T-cell (primary cell): ENCODE measurements around the gene NELFA. TPM values are rescaled to one million over a fixed set of nuclear protein-coding genes. Genes with fewer than 3 reads are reported as not detected.
A peak's percentile ranks its signal among the peaks of the same experiment; 100 is the strongest.

ENCODE experiments used
- ATAC-seq, 4 experiments: fragments of 200-7000 bp in 3 of 4; fragments of 150-1000 bp in 1 of 4; cut with Tn5 transposase; replicated peaks in 1 of 4; 1 replicate in 3 of 4; 2 replicates in 1 of 4; pipeline ENCODE4 v1.10.0; 2021; ENCODE audit warnings: moderate library complexity in 3 of 4, mild to moderate bottlenecking in 2 of 4, moderate number of reproducible peaks in 1 of 4
- CTCF ChIA-PET, 2 donors: fragments of 300-600 bp; sonication (Branson Sonifier 250); formaldehyde crosslinking; loops; one replicate each; lab custom pipeline; 2022; ENCODE audit warnings: antibody characterized with exemption in 2 of 2; lab: Charles Lee
- POLR2A ChIA-PET, 2 donors: fragments of 300-600 bp; sonication (Branson Sonifier 250); formaldehyde crosslinking; loops; one replicate each; lab custom pipeline; 2022; ENCODE audit warnings: antibody characterized with exemption in 2 of 2; lab: Charles Lee
- DNase-seq, 35 experiments: peaks; one replicate each; pipeline versions ENCODE4 v3.0.0 to v3.0.0-alpha.2; 2013 to 2023
- H3K27ac ChIP-seq: one replicate; pipeline ENCODE4 v1.5.1; 2013; ENCODE audit warnings: low read length
- H3K27me3 ChIP-seq, 2 experiments: replicated peaks in 1 of 2; 1 replicate in 1 of 2; 2 replicates in 1 of 2; pipeline versions ENCODE4 v1.6.1 to v1.7.0; 2013; ENCODE audit warnings: low read length in 1 of 2, mixed read lengths in 1 of 2; ENCODE audit not compliant: control insufficient read depth in 2 of 2, insufficient read depth in 2 of 2; ENCODE audit errors: extremely low read depth in 1 of 2
- H3K36me3 ChIP-seq, 2 donors: 1 replicate in 1 of 2; 2 replicates in 1 of 2; pipeline versions ENCODE4 v1.6.1 to v1.7.0; 2013; ENCODE audit warnings: low read length in 1 of 2; ENCODE audit not compliant: control insufficient read depth in 2 of 2, insufficient read depth in 1 of 2; ENCODE audit errors: extremely low read depth in 1 of 2
- H3K4me1 ChIP-seq, 2 experiments: 1 replicate in 1 of 2; 2 replicates in 1 of 2; pipeline versions ENCODE4 v1.6.1 to v1.7.0; 2013; ENCODE audit warnings: low read length in 2 of 2, mixed read lengths in 1 of 2; ENCODE audit not compliant: insufficient read depth in 2 of 2, control insufficient read depth in 1 of 2; ENCODE audit errors: extremely low read depth in 1 of 2
- H3K4me3 ChIP-seq, 2 donors: 1 replicate in 1 of 2; 2 replicates in 1 of 2; pipeline versions ENCODE4 v1.5.1 to v1.7.0; 2013; ENCODE audit warnings: mild to moderate bottlenecking in 2 of 2, low read length in 1 of 2, moderate library complexity in 1 of 2; ENCODE audit not compliant: control insufficient read depth in 1 of 2; ENCODE audit errors: extremely low read depth in 1 of 2
- H3K9me3 ChIP-seq: 2 replicates; pipeline ENCODE4 v1.7.0; 2013
- H3K27ac Mint-ChIP-seq, 2 donors: one replicate each; pipeline ENCODE4 v1.8.0; 2020 to 2021; ENCODE audit warnings: mild to moderate bottlenecking in 2 of 2, mixed read lengths in 2 of 2
- H3K27me3 Mint-ChIP-seq, 2 donors: one replicate each; pipeline ENCODE4 v1.8.0; 2021 to 2022; ENCODE audit warnings: mixed read lengths in 2 of 2
- H3K36me3 Mint-ChIP-seq: one replicate; pipeline ENCODE4 v1.8.0; 2021; ENCODE audit warnings: mixed read lengths
- H3K4me1 Mint-ChIP-seq, 3 donors: one replicate each; pipeline ENCODE4 v1.8.0; 2020 to 2022; ENCODE audit warnings: mixed read lengths in 3 of 3, mild to moderate bottlenecking in 1 of 3
- H3K4me3 Mint-ChIP-seq, 3 donors: one replicate each; pipeline ENCODE4 v1.8.0; 2020 to 2022; ENCODE audit warnings: mild to moderate bottlenecking in 3 of 3, mixed read lengths in 3 of 3, moderate library complexity in 3 of 3
- H3K9me3 Mint-ChIP-seq, 3 donors: one replicate each; pipeline ENCODE4 v1.8.0; 2020 to 2022; ENCODE audit warnings: mixed read lengths in 3 of 3
- WGBS: methylation state at CpG from one replicate; pipeline ENCODE4 v1.1.5; 2013; ENCODE audit warnings: missing lambda C conversion rate; ENCODE audit not compliant: insufficient coverage; 5-methylcytosine and 5-hydroxymethylcytosine counted together
- total RNA-seq, 35 experiments: library from RNA in 6 of 35; stranded (reverse) in 6 of 35; fragments of 120-200 nt in 1 of 35; gene quantifications; one replicate each; pipeline versions ENCODE4 v1.2.1 to v1.2.4 and lab custom pipeline; 2013 to 2026

Gene NELFA
- total RNA-seq, 5 donors from 2014 or later (not counting 1 experiment from before 2014, with no cell fraction given) = 40.7 to 55.1 (median 46.2) TPM

DNA sequence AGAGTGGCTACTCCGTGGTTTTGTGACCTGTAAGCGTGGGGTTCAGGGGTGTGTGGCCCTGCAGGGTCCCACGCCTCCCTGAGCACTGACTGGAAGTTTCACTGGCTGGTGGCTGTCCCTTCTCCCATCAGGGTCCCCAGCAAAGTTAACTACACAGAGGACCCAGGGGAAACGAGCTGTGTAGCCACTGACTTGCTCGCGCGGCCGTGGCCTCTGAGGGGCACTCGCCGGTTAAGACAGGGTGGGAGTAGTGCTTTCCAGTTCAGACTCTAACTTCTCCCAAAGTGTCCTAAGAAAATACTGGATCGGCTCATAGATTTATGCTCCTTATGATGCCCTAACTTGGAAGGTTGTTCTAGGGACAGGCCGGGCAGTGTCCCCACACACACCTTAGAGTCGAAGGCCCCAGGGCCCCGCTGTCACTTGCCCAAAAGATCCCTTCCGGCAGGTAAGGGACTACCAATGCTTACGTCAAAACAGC, 28.2 kb downstream of the NELFA start:
- H3K27ac ChIP-seq = no peak overlapping the region
- no peaks in the 10 kb centered on the region for H3K27me3 ChIP-seq
- H3K4me3 ChIP-seq = no peak overlapping the region
- ATAC-seq = no peak
- H3K9me3 ChIP-seq = no peaks in the 10 kb centered on the region
- peaks cover 30 to 84% of the 10 kb centered on the region in 2 donors for H3K36me3 ChIP-seq
- H3K4me1 Mint-ChIP-seq = no peaks in the 10 kb centered on the region
- H3K27me3 Mint-ChIP-seq = no peaks in the 10 kb centered on the region
- POLR2A ChIA-PET = no interaction called here
- no peak overlapping the region for H3K4me3 Mint-ChIP-seq
- no peaks in the 10 kb centered on the region for H3K4me1 ChIP-seq
- H3K27ac Mint-ChIP-seq = no peak overlapping the region
- H3K36me3 Mint-ChIP-seq = peaks cover 48% of the 10 kb centered on the region
- DNase-seq = no peak
- H3K9me3 Mint-ChIP-seq = no peaks in the 10 kb centered on the region
- CTCF ChIA-PET = no interaction called here
- 100% methylated on average over 4 of the region's 16 CpGs for WGBS

DNA sequence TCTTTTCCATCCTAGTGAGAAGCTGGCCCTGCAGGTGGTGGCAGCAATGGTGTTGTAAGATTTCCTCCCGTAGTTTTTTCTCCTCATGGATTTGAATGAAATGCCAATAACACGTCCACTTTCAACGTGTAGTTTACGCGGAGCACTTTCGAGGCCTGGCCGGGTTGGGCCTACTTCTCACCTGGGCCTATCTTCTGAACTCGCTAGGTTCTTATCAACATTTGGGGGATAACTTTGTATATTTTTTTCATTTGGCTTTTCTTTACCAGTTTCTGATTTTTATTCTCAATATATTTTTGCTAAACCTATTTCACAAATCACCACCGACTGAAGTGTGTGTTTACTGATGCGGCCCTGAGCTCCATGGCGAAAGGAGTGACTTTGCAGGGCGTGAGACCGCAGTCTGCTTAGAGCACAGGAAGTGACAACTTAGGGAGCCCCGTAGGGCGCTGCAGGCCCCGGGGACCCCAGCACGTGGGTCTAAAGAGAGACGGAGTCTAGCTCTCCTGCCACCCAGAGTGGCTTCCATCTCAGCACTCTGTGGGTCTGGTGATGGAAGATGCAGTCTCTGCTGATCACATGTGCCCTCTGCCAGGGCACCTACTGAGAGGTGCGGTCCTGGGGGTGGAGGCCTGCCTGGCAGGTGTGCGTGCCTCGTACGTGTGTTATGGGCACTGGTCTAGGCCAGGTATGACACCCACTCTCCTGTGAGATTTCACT, 29.1 kb downstream of the NELFA start:
- ChIA-PET CTCF (no interaction called here), POLR2A (no interaction called here)
- Mint-ChIP-seq H3K27me3 (no peaks in the 10 kb centered on the region), H3K4me1 (no peaks in the 10 kb centered on the region), H3K9me3 (no peaks in the 10 kb centered on the region), H3K36me3 (peaks cover 49% of the 10 kb centered on the region), H3K27ac (peak overlapping the region in 1 of 2 donors; percentile 66), H3K4me3 (no peak overlapping the region)
- ATAC-seq (no peak), DNase-seq (no peak)
- Histone ChIP-seq H3K27me3 (no peaks in the 10 kb centered on the region), H3K27ac (no peak overlapping the region), H3K4me1 (no peaks in the 10 kb centered on the region), H3K4me3 (no peak overlapping the region), H3K9me3 (no peaks in the 10 kb centered on the region), H3K36me3 (peaks cover 30 to 84% of the 10 kb centered on the region in 2 donors)
- WGBS = 90% methylated on average over 13 of the region's 22 CpGs

DNA sequence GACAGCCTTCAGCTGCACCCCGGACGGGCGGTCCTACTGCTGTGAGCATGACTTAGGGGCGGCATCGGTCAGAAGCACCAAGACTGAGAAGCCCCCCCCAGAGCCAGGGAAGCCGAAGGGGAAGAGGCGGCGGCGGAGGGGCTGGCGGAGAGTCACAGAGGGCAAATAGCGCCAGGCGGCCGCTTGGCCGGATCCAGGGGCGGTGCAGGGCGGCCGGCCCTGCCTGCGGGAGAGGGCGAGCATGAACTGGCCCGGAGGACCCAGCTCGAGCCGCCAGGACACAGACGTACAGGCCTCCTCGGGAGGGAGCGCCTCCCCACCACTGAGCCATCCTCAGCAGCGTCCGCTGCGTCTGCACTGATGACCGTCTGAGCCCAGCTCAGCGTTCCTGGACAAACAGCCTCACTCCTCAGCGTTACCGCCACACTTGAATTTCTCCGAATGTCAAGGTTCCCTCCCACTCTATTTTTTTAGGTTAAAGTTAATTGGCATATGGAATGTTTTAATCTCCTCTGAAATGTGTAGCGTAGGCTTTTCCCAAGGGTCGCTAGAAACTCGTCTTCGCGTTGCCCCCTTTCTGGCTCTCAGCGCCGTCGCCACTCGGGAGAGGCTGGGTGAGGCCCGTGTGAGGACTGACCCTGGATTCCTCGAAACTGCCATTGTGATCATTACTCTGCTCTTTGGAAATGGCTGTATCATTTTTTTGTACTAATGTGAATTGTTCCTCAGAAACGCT, 29.9 kb downstream of the NELFA start:
- no peak overlapping the region for H3K27ac Mint-ChIP-seq
- no peaks in the 10 kb centered on the region for H3K27me3 ChIP-seq

DNA sequence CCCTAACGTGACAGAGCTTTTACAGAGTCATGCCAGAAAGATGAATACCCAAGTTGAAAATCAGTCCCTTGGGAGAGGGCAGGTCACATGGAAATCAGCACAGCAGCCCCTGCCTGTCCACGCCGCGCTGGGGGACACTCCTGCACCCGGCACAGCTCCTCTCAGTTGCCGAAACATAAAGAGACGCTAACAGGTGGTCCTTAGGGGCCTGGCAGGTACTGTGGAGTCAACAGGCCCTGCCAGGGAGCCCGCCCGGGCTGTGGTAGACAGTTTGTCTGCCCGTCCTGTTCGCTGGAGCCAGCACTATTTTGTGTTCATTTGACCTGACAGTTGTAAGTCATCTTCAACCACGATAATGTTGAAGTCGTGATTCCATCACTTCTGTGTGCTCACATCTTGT, 30.5 kb downstream of the NELFA start:
- H3K27me3 ChIP-seq = no peaks in the 10 kb centered on the region
- H3K27me3 Mint-ChIP-seq = no peaks in the 10 kb centered on the region
- no peaks in the 10 kb centered on the region for H3K4me1 ChIP-seq
- H3K27ac ChIP-seq = no peak overlapping the region
- no peak overlapping the region for H3K4me3 Mint-ChIP-seq
- no peaks in the 10 kb centered on the region for H3K4me1 Mint-ChIP-seq
- no peak overlapping the region for H3K27ac Mint-ChIP-seq
- ChIA-PET CTCF (no interaction called here), POLR2A (no interaction called here)
- H3K9me3 ChIP-seq = no peaks in the 10 kb centered on the region
- H3K36me3 Mint-ChIP-seq = peaks cover 47% of the 10 kb centered on the region
- no peak overlapping the region for H3K4me3 ChIP-seq
- 95% methylated on average over 11 of the region's 13 CpGs for WGBS
- ATAC-seq (no peak), DNase-seq (no peak)
- no peaks in the 10 kb centered on the region for H3K9me3 Mint-ChIP-seq
- H3K36me3 ChIP-seq = peaks cover 25 to 77% of the 10 kb centered on the region in 2 donors

More for the DNA sequence above, 29.9 kb downstream of the NELFA start:
- Mint-ChIP-seq H3K4me1 (no peaks in the 10 kb centered on the region), H3K9me3 (no peaks in the 10 kb centered on the region), H3K36me3 (peaks cover 47% of the 10 kb centered on the region), H3K4me3 (no peak overlapping the region), H3K27me3 (no peaks in the 10 kb centered on the region)
- H3K27ac ChIP-seq = no peak overlapping the region
- ChIA-PET CTCF (no interaction called here), POLR2A (no interaction called here)
- no peak overlapping the region for H3K4me3 ChIP-seq
- WGBS = 97% methylated on average over 37 of the region's 45 CpGs
- ATAC-seq (no peak), DNase-seq (no peak)
- no peaks in the 10 kb centered on the region for H3K9me3 ChIP-seq
- H3K36me3 ChIP-seq = peaks cover 28 to 81% of the 10 kb centered on the region in 2 donors
- H3K4me1 ChIP-seq = no peaks in the 10 kb centered on the region

DNA sequence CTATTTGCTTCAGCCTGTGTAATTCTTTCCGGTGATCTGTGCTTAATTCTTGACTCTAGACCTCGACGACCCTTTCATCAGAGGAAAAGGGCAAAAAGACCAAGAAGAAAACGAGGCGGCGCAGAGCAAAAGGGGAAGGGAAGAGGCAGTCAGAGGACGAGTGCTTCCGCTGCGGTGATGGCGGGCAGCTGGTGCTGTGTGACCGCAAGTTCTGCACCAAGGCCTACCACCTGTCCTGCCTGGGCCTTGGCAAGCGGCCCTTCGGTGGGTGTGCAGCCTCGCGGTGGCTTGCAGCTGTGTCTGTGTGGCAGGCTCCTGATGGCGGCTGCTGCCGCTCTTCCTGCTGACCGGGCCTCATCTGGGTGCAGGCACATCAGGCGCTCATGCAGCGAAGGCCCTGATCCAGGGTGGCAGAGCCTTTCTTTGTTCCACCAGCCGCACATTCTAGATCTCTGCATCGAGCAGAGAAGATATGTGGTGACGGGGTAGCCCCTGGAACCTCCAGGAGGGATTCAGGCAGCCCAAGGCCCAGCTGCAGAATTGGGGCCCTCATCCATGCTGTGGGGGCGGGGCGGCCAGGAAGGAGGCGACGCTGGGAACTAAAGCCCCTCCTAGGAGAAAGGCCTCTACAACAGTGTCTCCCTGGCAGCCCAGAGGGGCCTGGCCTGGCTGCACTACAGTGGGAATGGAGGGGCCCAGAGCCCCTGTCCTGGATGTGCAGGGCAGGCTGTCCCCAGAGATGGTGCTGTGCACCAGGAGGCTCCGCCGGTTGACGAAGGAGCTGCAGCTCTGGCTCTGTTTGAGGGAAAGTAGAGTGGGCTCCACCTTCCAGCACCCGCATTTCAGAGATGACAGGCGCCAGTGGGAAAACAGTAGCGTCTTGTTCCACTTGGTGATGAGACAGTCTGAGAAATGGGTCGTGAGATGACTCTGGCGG, 32.1 kb downstream of the NELFA start:
- H3K9me3 Mint-ChIP-seq = no peaks in the 10 kb centered on the region
- H3K36me3 ChIP-seq = peaks cover 20 to 65% of the 10 kb centered on the region in 2 donors
- POLR2A ChIA-PET = no interaction called here
- no peak overlapping the region for H3K27ac ChIP-seq
- H3K27me3 Mint-ChIP-seq = no peaks in the 10 kb centered on the region
- WGBS = 98% methylated on average over 33 of the region's 35 CpGs
- H3K4me1 ChIP-seq = no peaks in the 10 kb centered on the region
- no peak for ATAC-seq
- no peak overlapping the region for H3K27ac Mint-ChIP-seq
- no peak overlapping the region for H3K4me3 Mint-ChIP-seq
- CTCF ChIA-PET = no interaction called here
- peaks cover 40% of the 10 kb centered on the region for H3K36me3 Mint-ChIP-seq
- no peak overlapping the region for H3K4me3 ChIP-seq
- H3K9me3 ChIP-seq = no peaks in the 10 kb centered on the region
- no peak for DNase-seq
- no peaks in the 10 kb centered on the region for H3K27me3 ChIP-seq
- H3K4me1 Mint-ChIP-seq = no peaks in the 10 kb centered on the region

DNA sequence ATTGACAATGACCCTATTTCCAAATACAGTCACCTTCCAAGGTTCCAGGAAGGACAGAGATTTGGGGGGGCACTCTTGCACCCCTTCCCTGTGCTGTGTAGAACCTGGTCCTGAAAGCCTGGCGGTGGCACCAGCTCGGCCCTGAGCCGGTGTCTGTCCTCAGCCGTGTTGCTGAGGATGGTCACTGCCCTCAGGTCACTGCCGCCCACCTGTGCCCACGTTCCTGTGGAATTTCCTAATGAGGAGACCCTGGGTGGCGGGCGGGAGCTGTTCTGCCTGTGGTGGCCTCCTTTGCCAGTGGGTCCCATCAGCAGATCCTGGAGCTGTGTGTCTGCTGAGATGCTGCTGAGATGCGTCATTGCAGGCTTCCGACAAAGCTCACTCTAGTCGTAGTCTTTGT, 32.9 kb downstream of the NELFA start:
- ChIA-PET POLR2A (no interaction called here), CTCF (no interaction called here)
- DNase-seq = no peak
- H3K4me3 Mint-ChIP-seq = no peak overlapping the region
- no peaks in the 10 kb centered on the region for H3K4me1 ChIP-seq
- no peak overlapping the region for H3K27ac Mint-ChIP-seq
- H3K27me3 ChIP-seq = no peaks in the 10 kb centered on the region
- H3K4me1 Mint-ChIP-seq = no peaks in the 10 kb centered on the region
- no peaks in the 10 kb centered on the region for H3K9me3 ChIP-seq
- 97% methylated on average over 11 of the region's 11 CpGs for WGBS
- H3K27ac ChIP-seq = no peak overlapping the region
- no peaks in the 10 kb centered on the region for H3K27me3 Mint-ChIP-seq
- H3K9me3 Mint-ChIP-seq = no peaks in the 10 kb centered on the region
- no peak for ATAC-seq
- peaks cover 16 to 59% of the 10 kb centered on the region in 2 donors for H3K36me3 ChIP-seq
- H3K4me3 ChIP-seq = no peak overlapping the region
- H3K36me3 Mint-ChIP-seq = peaks cover 33% of the 10 kb centered on the region
